GM12891 (cell line): ENCODE data around the gene NIT1.

Experiments used
- POLR2A ChIP-seq: IDR thresholded peaks from 2 replicates; pipeline ENCODE4 v1.6.1; 2011; ENCODE audit warnings: low read depth, low read length, control low read depth
- POLR2AphosphoS5 ChIP-seq: IDR thresholded peaks from 2 replicates; pipeline ENCODE4 v1.6.1; 2011; ENCODE audit warnings: low read depth, low read length, control low read depth
- TAF1 ChIP-seq: IDR thresholded peaks from 2 replicates; pipeline ENCODE4 v1.6.1; 2011; ENCODE audit warnings: low read depth, low read length, control low read depth

DNA sequence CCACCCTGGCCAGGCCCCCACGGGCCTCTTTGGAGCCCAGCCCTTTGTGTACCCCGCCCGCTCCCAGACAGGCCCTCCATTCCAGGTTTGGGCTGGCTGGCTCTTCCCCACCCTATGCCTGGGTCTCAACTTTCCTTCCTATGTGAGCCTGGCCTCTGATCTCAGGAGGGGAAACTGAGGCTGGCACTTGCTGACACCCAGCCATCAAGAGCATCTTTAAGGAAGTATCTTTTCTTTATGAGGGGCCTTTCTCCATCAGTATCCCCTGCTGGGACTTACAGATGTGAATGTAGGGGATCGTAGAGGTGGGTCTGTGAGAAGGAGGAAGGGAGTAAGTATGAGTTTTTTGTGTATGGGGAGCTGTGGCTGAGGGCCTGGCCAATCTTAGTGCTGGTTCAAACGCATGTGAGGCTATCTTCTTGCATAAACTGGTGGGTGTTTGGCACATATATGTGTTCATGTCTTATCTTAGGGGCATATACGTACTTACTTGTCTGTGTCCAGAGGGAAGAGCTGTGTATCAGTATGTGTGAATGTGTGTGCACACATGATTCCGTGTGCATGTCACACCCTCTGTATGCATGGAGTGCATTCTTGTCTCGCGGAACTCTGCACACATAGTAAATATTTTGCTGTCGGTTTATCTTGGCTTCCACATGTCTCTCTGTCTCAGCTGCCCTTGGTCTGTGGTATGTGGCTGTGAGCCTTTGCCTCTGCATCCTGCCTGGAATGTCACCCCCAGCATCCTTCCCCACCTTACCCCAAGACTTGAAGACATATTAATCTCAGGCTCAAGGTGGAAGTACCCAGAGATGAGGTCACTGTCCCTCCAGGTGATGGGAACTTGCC lies 33.9 kb upstream of the NIT1 start:
- no peak for TF ChIP-seq POLR2A
- no peak for TF ChIP-seq POLR2AphosphoS5
- no peak for TF ChIP-seq TAF1
